Ishikawa (cell line): ENCODE data around the gene DLL3.

Experiments used
- CEBPB ChIP-seq: IDR thresholded peaks from 2 replicates; pipeline ENCODE4 v1.6.1; 2012
- CREB1 ChIP-seq: IDR thresholded peaks from 2 replicates; pipeline ENCODE4 v1.6.1; 2012; ENCODE audit warnings: low read depth
- EGR1 ChIP-seq: IDR thresholded peaks from 2 replicates; pipeline ENCODE4 v1.6.1; 2012
- EP300 ChIP-seq: IDR thresholded peaks from 2 replicates; pipeline ENCODE4 v1.6.1; 2012; ENCODE audit warnings: borderline replicate concordance
- FOXM1 ChIP-seq: IDR thresholded peaks from 2 replicates; pipeline ENCODE4 v1.6.1; 2012; ENCODE audit warnings: low read depth, borderline replicate concordance
- MAX ChIP-seq: IDR thresholded peaks from 2 replicates; pipeline ENCODE4 v1.6.1; 2012
- NFIC ChIP-seq: IDR thresholded peaks from 2 replicates; pipeline ENCODE4 v1.6.1; 2012
- RAD21 ChIP-seq: IDR thresholded peaks from 2 replicates; pipeline ENCODE4 v1.6.1; 2012; ENCODE audit warnings: low read depth
- REST ChIP-seq: IDR thresholded peaks from 2 replicates; pipeline ENCODE4 v1.6.1; 2012; ENCODE audit warnings: low read depth, mild to moderate bottlenecking
- TAF1 ChIP-seq: IDR thresholded peaks from 2 replicates; pipeline ENCODE4 v1.6.1; 2012; ENCODE audit warnings: low read depth, mild to moderate bottlenecking
- TCF12 ChIP-seq: IDR thresholded peaks from 2 replicates; pipeline ENCODE4 v1.6.1; 2012; ENCODE audit warnings: low read depth
- TEAD4 ChIP-seq: IDR thresholded peaks from 2 replicates; pipeline ENCODE4 v1.6.1; 2012
- USF1 ChIP-seq: IDR thresholded peaks from 2 replicates; pipeline ENCODE4 v1.6.1; 2012
- YY1 ChIP-seq: IDR thresholded peaks from 2 replicates; pipeline ENCODE4 v1.6.1; 2012; ENCODE audit warnings: low read depth
- ZBTB7A ChIP-seq: IDR thresholded peaks from 2 replicates; pipeline ENCODE4 v1.6.1; 2012; ENCODE audit warnings: low read depth

The DLL3 gene

GRCh38 chr19:39502640-39503417 is 4.1 kb downstream of the DLL3 start:
- TF ChIP-seq MAX (peak; percentile 98), NFIC (no peak; the same call in 1 of the 2 replicates), CREB1 (no peak), EGR1 (no peak), YY1 (no peak), CEBPB (no peak), REST (no peak), USF1 (no peak; the same call in 1 of the 2 replicates), ZBTB7A (no peak), TAF1 (no peak), TCF12 (peak; percentile 21; the same call in 1 of the 2 replicates), RAD21 (peak; percentile 26; the same call in 1 of the 2 replicates)

GRCh38 chr19:39506598-39506943 is 7.8 kb downstream of the DLL3 start:
- TF ChIP-seq NFIC (no peak), FOXM1 (no peak), MAX (no peak), USF1 (no peak), CREB1 (no peak)

GRCh38 chr19:39506944-39507714 is 8.4 kb downstream of the DLL3 start:
- no peak for TF ChIP-seq CREB1
- peak; percentile 79 for TF ChIP-seq USF1
- no peak for TF ChIP-seq FOXM1
- no peak for TF ChIP-seq YY1
- TF ChIP-seq ZBTB7A, result no peak
- no peak for TF ChIP-seq NFIC
- TF ChIP-seq TCF12, result peak; percentile 42; the same call in 1 of the 2 replicates
- TF ChIP-seq EGR1, result no peak
- TF ChIP-seq RAD21, result no peak
- no peak for TF ChIP-seq TAF1
- no peak for TF ChIP-seq EP300
- no peak for TF ChIP-seq TEAD4
- TF ChIP-seq MAX, result peak; percentile 99

GRCh38 chr19:39507715-39508364 is 9.1 kb downstream of the DLL3 start:
- TF ChIP-seq EP300 (no peak), TEAD4 (no peak), USF1 (no peak), YY1 (no peak), CREB1 (no peak), EGR1 (no peak), TAF1 (no peak), FOXM1 (no peak), CEBPB (no peak), TCF12 (no peak), REST (no peak), RAD21 (no peak), MAX (no peak), NFIC (no peak), ZBTB7A (no peak)
